ENCODE results near the gene CSRNP3. TPM values are rescaled to one million over a fixed set of nuclear protein-coding genes. Genes with fewer than 3 reads are reported as not detected.

Gene CSRNP3
- under 0.01 and 0.82 TPM in 2 replicates for total RNA-seq

GRCh38 chr2:165469417-165469816, at the start of gene CSRNP3:
TSS of gene CSRNP3 (plus strand) at chr2:165469698. CDS start at chr2:165595066, 125,368 bp downstream.

Other genes with a start within 250 kb of the CSRNP3 start
- under 0.01 TPM in 2 replicates for gene SCN2A, start 230.3 kb upstream of the CSRNP3 start, total RNA-seq